Suprapubic skin (tissue), 4 donors: Measurements from ENCODE around the gene UBE2J1.
"Not testable (repeated sequence)": the region's sequence is repeated elsewhere in the genome, so short reads cannot be mapped to it uniquely, and the experiment has no call there.

Experiments
- EP300 ChIP-seq: sonication (generic); formaldehyde crosslinking; IDR thresholded peaks from one replicate; pipeline ENCODE4 v1.6.1; 2017; ENCODE audit warnings: antibody characterized with exemption
- POLR2A ChIP-seq, 2 donors: fragments of 450-650 bp; IDR thresholded peaks; one replicate each; pipeline ENCODE4 v1.6.1; 2017; ENCODE audit warnings: antibody characterized with exemption in 2 of 2, mild to moderate bottlenecking in 2 of 2, moderate library complexity in 2 of 2
- POLR2AphosphoS5 ChIP-seq, 3 donors: sonication (generic); formaldehyde crosslinking; IDR thresholded peaks; one replicate each; pipeline ENCODE4 v1.6.1; 2017; ENCODE audit warnings: antibody characterized with exemption in 3 of 3
- TF ChIP-seq, protein P1 (sequence below), 2 donors: fragments of 200-600 bp in 1 of 2; fragments of 450-650 bp in 1 of 2; sonication (generic) in 1 of 2; IDR thresholded peaks; one replicate each; pipeline ENCODE4 v1.5.1; 2016 to 2019; ENCODE audit warnings: antibody characterized with exemption in 2 of 2, mild to moderate bottlenecking in 1 of 2, moderate library complexity in 1 of 2

- TF ChIP-seq, protein P1, sequence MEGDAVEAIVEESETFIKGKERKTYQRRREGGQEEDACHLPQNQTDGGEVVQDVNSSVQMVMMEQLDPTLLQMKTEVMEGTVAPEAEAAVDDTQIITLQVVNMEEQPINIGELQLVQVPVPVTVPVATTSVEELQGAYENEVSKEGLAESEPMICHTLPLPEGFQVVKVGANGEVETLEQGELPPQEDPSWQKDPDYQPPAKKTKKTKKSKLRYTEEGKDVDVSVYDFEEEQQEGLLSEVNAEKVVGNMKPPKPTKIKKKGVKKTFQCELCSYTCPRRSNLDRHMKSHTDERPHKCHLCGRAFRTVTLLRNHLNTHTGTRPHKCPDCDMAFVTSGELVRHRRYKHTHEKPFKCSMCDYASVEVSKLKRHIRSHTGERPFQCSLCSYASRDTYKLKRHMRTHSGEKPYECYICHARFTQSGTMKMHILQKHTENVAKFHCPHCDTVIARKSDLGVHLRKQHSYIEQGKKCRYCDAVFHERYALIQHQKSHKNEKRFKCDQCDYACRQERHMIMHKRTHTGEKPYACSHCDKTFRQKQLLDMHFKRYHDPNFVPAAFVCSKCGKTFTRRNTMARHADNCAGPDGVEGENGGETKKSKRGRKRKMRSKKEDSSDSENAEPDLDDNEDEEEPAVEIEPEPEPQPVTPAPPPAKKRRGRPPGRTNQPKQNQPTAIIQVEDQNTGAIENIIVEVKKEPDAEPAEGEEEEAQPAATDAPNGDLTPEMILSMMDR (IDR thresholded peaks at IDR 0.05): not testable (repeated sequence)
- not testable (repeated sequence) for TF ChIP-seq POLR2A (IDR thresholded peaks at IDR 0.05); POLR2AphosphoS5 (IDR thresholded peaks at IDR 0.05); EP300
Measured at GRCh38 chr6:89397884-89398283, 45.4 kb upstream of the UBE2J1 start.
